Spleen (tissue), 11 donors: ENCODE measurements around the gene BMP5. TPM values are rescaled to one million over a fixed set of nuclear protein-coding genes. Genes with fewer than 3 reads are reported as not detected.

Experiments
- DNase-seq: peaks from one replicate; pipeline ENCODE4 v3.0.0-alpha.2; 2020
- H3K27ac ChIP-seq, 8 donors: fragments of 200-600 bp; sonication (generic) in 7 of 8; 1 replicate in 4 of 8; 2 replicates in 4 of 8; pipeline versions ENCODE4 v1.5.0 to v1.8.0; 2016 to 2021; ENCODE audit warnings: inconsistent platforms in 4 of 8, mild to moderate bottlenecking in 4 of 8, moderate library complexity in 1 of 8
- H3K27me3 ChIP-seq, 7 donors: fragments of 200-600 bp; sonication (generic) in 6 of 7; replicated peaks in 1 of 7; 1 replicate in 4 of 7; 2 replicates in 3 of 7; pipeline versions ENCODE4 v1.5.0 to v1.8.0; 2016 to 2021; ENCODE audit warnings: inconsistent platforms in 3 of 7, mild to moderate bottlenecking in 1 of 7
- H3K36me3 ChIP-seq, 6 donors: fragments of 200-600 bp; sonication (generic) in 5 of 6; 1 replicate in 4 of 6; 2 replicates in 2 of 6; pipeline versions ENCODE4 v1.5.0 to v1.8.0; 2016 to 2021; ENCODE audit warnings: inconsistent platforms in 2 of 6
- H3K4me1 ChIP-seq, 6 donors: fragments of 200-600 bp; sonication (generic) in 5 of 6; 1 replicate in 3 of 6; 2 replicates in 3 of 6; pipeline versions ENCODE4 v1.5.0 to v1.8.0; 2016 to 2021; ENCODE audit warnings: inconsistent platforms in 3 of 6
- H3K4me3 ChIP-seq, 8 donors: fragments of 200-600 bp; sonication (generic) in 7 of 8; 1 replicate in 4 of 8; 2 replicates in 4 of 8; pipeline versions ENCODE4 v1.5.0 to v1.8.0; 2016 to 2021; ENCODE audit warnings: inconsistent platforms in 4 of 8, mild to moderate bottlenecking in 4 of 8, moderate library complexity in 2 of 8
- H3K9me3 ChIP-seq, 8 donors: fragments of 200-600 bp; sonication (generic) in 7 of 8; 1 replicate in 4 of 8; 2 replicates in 4 of 8; pipeline versions ENCODE4 v1.5.0 to v1.8.0; 2016 to 2021; ENCODE audit warnings: inconsistent platforms in 4 of 8
- CTCF ChIP-seq, 11 experiments: fragments of 200-600 bp in 7 of 11; fragments of 450-650 bp in 4 of 11; sonication (generic) in 4 of 11; IDR thresholded peaks in 8 of 11; conservative IDR thresholded peaks in 3 of 11; 1 replicate in 7 of 11; 2 replicates in 4 of 11; pipeline versions ENCODE4 v1.4.0 to v1.8.0; 2016 to 2021; ENCODE audit warnings: antibody characterized with exemption in 11 of 11, inconsistent platforms in 4 of 11, mild to moderate bottlenecking in 1 of 11
- POLR2A ChIP-seq, 3 donors: fragments of 450-650 bp; IDR thresholded peaks; one replicate each; pipeline ENCODE4 v1.5.1; 2017; ENCODE audit warnings: antibody characterized with exemption in 3 of 3, mild to moderate bottlenecking in 1 of 3
- POLR2AphosphoS5 ChIP-seq, 3 donors: sonication (generic); formaldehyde crosslinking; IDR thresholded peaks; one replicate each; pipeline ENCODE4 v1.5.1; 2017; ENCODE audit warnings: antibody characterized with exemption in 3 of 3
- WGBS, 5 donors: extraction: QIAGEN DNeasy Blood & Tissue Kit in 3 of 5; methylation state at CpG; one replicate each; pipeline versions ENCODE4 v1.1.5 to v1.1.7; 2013 to 2018; 5-methylcytosine and 5-hydroxymethylcytosine counted together
- intact Hi-C: fragments of 100-400 bp; cut with DNase I; formaldehyde crosslinking; loops from one replicate; pipeline ENCODE4 v1.15.0; 2023; ENCODE audit warnings: low total_unique reads
- polyA plus RNA-seq, 3 donors: library from polyadenylated mRNA; stranded (reverse); fragments of 200-250 nt; gene quantifications; one replicate each; pipeline ENCODE4 v1.2.1, GENCODE V29; 2013
- total RNA-seq, 7 donors: library from RNA; depleted of rRNA in 3 of 7; stranded (reverse); fragments of >200 nt in 3 of 7; fragmentation: NEBNext Ultra II Directional in 4 of 7; extraction: Animal tissue kit (Norgen Biotek cat#: 25700) in 4 of 7; gene quantifications; one replicate each; pipeline versions ENCODE4 v1.1.0 to v1.2.1, GENCODE V29; 2016 to 2021
- donor health status: healthy with polysubstance abuse.
- donor health status: DM: no; HTN: no; CAD: no; lungs with moderate emphysema.
- donor health status: DM: no; HTN: no; CAD: no.
- donor health status: Bipolar disorder and iron deficiency.
- donor health status: healthy.
- donor health status: DM: no; HTN: no; CAD: no.
- donor health status: DM: yes; HTN: yes; CAD: no.

BMP5 gene
- total and polyA plus RNA-seq, 10 donors, result not detected

GRCh38 chr6:55895972-55896730 lies 20.8 kb upstream of the BMP5 start:
- intact Hi-C loops, result no loop called here

GRCh38 chr6:55892749-55893357 lies 17.5 kb upstream of the BMP5 start:
- Histone ChIP-seq H3K36me3 (no peaks in the 10 kb centered on the region), H3K27ac (no peak overlapping the region), H3K27me3 (no peaks in the 10 kb centered on the region), H3K9me3 (no peaks in the 10 kb centered on the region), H3K4me1 (no peaks in the 10 kb centered on the region), H3K4me3 (no peak overlapping the region)
- TF ChIP-seq POLR2AphosphoS5 (IDR thresholded peaks at IDR 0.05) (no peak), CTCF (IDR thresholded peaks at IDR 0.05 in 8 of 11, conservative IDR thresholded peaks at IDR 0.05 in 3 of 11) (no peak), POLR2A (IDR thresholded peaks at IDR 0.05) (no peak)
- intact Hi-C loops, result no loop called here
- DNase-seq, result no peak
- 69 to 78% (median 73%) methylated on average over 4 of the region's 4 CpGs for WGBS, 5 donors

More at GRCh38 chr6:55895972-55896730, 20.8 kb upstream of the BMP5 start:
- Histone ChIP-seq H3K27ac (no peak overlapping the region), H3K4me3 (no peak overlapping the region), H3K27me3 (no peaks in the 10 kb centered on the region), H3K4me1 (no peaks in the 10 kb centered on the region), H3K36me3 (no peaks in the 10 kb centered on the region), H3K9me3 (no peaks in the 10 kb centered on the region)
- TF ChIP-seq POLR2AphosphoS5 (IDR thresholded peaks at IDR 0.05), result no peak
- TF ChIP-seq POLR2A (IDR thresholded peaks at IDR 0.05), result no peak
- no peak for TF ChIP-seq CTCF (IDR thresholded peaks at IDR 0.05 in 8 of 11, conservative IDR thresholded peaks at IDR 0.05 in 3 of 11)
- no peak for DNase-seq
- 79 to 87% (median 83%) methylated on average over 5 of the region's 5 CpGs for WGBS, 5 donors

GRCh38 chr6:55888917-55889316 lies 13.5 kb upstream of the BMP5 start:
- H3K4me3 ChIP-seq, result no peak overlapping the region
- TF ChIP-seq POLR2AphosphoS5 (IDR thresholded peaks at IDR 0.05) (no peak), CTCF (IDR thresholded peaks at IDR 0.05 in 8 of 11, conservative IDR thresholded peaks at IDR 0.05 in 3 of 11) (no peak), POLR2A (IDR thresholded peaks at IDR 0.05) (no peak)
- intact Hi-C loops, result no loop called here
- 73 to 87% (median 82%) methylated on average over 6 of the region's 6 CpGs for WGBS, 5 donors
- no peak overlapping the region for H3K27ac ChIP-seq
- DNase-seq, result no peak
- H3K36me3 ChIP-seq, result no peaks in the 10 kb centered on the region
- H3K27me3 ChIP-seq, result no peaks in the 10 kb centered on the region
- H3K4me1 ChIP-seq, result no peaks in the 10 kb centered on the region
- H3K9me3 ChIP-seq, result no peaks in the 10 kb centered on the region

- 82 to 91% (median 89%) methylated on average over 3 of the region's 3 CpGs for WGBS, 5 donors
- Histone ChIP-seq H3K27ac (no peak overlapping the region), H3K27me3 (no peaks in the 10 kb centered on the region), H3K36me3 (no peaks in the 10 kb centered on the region), H3K9me3 (no peaks in the 10 kb centered on the region), H3K4me3 (no peak overlapping the region), H3K4me1 (no peaks in the 10 kb centered on the region)
- intact Hi-C loops, result no loop called here
- DNase-seq, result no peak
- TF ChIP-seq POLR2A (IDR thresholded peaks at IDR 0.05) (no peak), CTCF (IDR thresholded peaks at IDR 0.05 in 8 of 11, conservative IDR thresholded peaks at IDR 0.05 in 3 of 11) (no peak), POLR2AphosphoS5 (IDR thresholded peaks at IDR 0.05) (no peak)
Measured at GRCh38 chr6:55886185-55886836, 10.9 kb upstream of the BMP5 start.
